Stimulated activated CD8-positive, alpha-beta memory T cell treated with anti-CD3 and anti-CD28 coated beads, Interleukin-4, amount 100 ng/mL, for 4 hours (primary cell): ENCODE results near the gene ADAMTS12.

Experiments used
- DNase-seq, 2 donors: peaks; one replicate each; pipeline ENCODE4 v3.0.0-alpha.2; 2020; ENCODE audit warnings: low read depth in 2 of 2, low spot score in 1 of 2

The ADAMTS12 gene

DNA sequence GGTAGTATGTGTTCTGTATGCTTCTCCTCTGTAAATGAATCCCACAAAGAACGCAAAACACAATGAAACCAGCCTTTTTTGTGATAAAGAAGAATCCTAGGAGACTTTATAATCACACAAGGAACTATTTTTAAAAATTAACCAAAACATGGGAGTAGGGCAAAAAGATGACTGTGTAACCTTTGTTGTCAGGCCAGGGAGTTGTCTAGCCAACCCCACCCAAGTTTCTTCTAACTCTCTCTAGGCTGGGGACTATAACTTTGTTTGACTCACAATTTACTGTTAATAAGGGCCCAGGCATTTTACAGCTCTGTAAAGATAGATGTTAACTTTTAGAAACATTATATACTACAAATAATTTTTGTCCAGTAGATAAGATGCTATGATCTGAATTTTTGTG lies 176.1 kb downstream of the ADAMTS12 start:
- no peak for DNase-seq

DNA sequence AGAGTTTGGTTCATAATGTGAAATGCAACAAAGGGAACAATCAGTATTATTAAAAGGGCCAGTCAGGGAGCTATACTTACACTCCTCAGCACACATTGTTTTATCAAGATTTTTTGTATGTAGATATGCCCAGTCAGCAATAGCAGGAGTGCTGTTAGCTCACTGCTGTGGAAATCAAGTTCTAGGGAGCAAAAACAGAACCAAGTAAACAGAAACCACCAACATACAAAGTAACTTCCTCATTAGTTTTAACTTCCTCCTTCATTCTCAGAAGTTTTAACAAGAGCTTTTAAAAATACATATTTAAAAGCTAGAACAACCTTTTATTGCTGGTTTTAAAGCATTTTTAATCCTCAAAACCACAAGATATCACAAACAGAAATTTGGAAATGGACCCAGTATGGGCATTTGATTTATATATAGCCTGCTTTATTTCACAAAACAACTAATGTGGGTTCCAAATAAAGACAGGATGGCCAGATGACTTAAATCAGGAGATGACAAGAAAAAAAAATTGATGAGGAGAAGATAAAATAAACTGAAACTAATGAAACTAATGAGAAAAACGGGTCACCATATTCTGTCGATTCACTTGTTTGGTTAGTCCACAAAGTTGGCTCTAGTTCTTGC lies 178.5 kb downstream of the ADAMTS12 start:
- no peak for DNase-seq

DNA sequence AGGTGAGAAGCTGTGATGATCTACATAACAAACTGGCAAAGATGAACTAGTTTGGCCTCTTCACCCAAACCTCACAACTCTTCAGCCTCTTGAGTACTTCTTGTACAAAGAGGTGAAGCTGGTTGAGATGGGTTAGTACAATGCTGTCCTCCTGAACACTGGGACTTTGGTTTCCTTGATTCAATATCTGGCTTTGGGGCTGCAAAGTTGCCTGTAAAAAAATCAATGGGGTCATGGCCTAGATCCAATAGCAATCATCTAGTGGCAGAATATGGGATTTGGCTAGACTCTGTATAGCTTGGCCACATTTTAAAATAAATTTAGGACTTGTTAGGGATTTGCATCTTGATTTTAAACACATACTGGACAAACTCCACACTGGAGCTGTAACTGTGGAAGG lies 179.1 kb downstream of the ADAMTS12 start:
- DNase-seq: no peak

DNA sequence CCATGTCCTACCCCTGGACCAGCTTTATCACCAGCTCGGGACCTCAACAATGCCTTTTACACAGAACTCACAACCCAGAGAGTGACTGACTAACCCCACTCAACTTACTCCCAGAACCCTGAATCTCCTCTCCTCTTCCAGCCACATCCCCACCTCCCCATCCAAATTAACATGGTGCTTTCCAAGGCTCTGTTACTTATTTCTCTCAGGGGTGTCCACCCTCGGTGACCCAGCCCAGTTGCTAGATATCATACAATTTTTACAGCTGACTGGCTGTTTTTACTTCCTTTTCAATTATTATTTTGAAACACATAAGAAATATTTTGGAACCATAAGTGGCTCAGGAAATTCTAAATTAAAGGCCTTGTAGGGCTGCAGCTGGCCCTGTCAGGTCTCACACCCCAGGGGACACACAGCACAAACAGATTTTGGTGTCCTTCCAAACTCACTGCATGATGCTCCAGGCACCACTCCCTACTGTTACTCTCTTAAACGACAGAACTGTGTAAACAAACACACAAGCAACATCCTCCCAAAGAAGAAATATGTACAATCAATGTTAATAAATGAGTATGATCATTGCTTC lies 180.6 kb downstream of the ADAMTS12 start:
- no peak for DNase-seq

DNA sequence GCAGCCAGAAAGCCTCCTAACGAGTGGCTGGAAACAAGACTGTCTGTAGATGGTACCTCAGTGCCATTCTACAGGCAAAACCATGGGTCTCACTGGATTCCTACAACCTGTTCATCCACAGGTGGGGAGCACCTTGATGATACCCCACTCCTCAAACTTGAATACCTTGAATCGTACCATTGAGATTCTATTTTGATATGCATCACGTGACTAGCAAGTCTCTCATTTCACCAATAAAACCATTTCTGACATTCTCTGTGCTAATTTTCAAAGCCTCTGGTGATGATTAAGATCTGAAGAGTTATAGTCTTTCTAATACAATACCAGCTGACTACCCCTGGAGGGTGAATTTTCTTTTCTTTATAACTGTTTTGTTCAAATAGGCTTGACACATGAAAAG lies 188.9 kb downstream of the ADAMTS12 start:
- DNase-seq: no peak

DNA sequence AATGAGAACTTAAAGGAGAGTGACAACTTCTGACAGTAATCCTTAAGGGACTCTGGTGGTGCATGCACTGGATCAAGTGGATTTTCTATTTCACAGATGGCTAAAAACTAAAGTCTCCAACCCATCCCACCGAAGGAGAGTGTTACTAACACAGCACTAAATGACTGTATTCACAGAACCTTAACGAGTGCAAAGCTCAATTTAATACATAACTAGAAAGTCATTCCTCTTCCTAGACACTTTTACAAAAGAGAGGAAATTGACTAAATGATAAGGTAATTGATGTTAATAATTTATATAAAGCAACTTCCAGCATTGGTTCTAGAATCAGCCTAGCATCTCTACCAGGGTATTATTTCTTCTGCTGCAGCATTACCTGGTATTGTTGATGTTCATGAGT lies 189.8 kb downstream of the ADAMTS12 start:
- DNase-seq: no peak

- no peak for DNase-seq
Measured at GRCh38 chr5:33701251-33701650, 190.5 kb downstream of the ADAMTS12 start.

GRCh38 chr5:33696411-33696810 lies 195.4 kb downstream of the ADAMTS12 start:
- no peak for DNase-seq

DNA sequence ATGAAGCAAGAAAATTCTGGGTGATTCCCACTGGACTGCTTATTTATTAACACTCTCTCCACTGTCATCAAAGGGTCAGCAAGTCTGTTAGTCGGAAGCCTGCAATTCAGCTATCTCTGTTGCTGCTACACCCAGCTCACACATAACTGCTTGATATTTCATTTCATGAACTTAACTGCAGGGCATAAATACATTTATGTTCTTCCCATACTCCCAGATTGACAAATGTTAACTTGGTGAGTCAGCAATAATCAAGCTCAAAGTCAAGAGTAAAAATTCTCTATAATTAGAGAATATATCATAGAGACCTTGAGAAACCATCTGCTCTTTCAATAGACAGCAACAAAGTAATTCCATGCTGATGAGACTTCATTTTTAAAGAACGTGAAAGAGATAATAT lies 198.8 kb downstream of the ADAMTS12 start:
- DNase-seq: no peak

GRCh38 chr5:33691856-33692255 lies 199.9 kb downstream of the ADAMTS12 start:
- DNase-seq: no peak

DNA sequence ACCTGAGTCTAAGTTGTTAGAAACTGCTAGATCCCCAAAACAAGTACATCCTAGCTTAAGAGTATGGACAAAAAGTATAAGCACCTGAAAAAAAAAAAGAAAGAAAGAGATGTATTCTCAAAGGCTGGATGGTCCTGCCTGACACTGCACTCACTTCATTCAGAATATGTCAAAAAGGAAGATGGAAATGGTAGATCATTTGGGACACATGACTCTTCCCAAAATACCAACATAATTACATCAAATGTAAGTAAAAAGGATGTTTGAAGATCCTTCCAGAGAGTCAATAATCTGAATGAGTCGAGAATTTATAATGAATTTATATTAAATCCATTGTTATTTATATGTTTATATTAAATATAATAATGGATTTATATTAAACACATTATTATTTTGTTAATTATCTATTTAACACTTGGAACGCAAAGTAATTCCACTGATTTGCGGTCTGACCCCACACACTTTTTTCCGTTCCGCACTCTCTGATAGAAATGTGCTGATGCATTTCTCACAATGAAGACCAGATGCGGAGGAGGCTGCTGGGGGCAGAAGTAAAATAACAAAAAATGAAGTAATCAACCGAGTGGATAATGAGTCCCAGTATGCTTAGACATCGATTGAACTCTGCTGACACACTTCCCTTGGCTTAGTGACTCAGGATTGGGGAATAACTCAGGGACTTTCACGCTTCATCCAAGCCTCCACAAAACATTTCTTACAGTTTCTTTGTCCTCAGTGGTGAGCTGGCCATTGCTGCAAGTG lies 201.2 kb downstream of the ADAMTS12 start:
- no peak for DNase-seq

GRCh38 chr5:33688526-33688925 lies 203.3 kb downstream of the ADAMTS12 start:
- no peak for DNase-seq

- DNase-seq: no peak
Measured at GRCh38 chr5:33688066-33688465, 203.7 kb downstream of the ADAMTS12 start.

- DNase-seq: no peak
Measured at GRCh38 chr5:33685873-33686755, 205.7 kb downstream of the ADAMTS12 start.

DNA sequence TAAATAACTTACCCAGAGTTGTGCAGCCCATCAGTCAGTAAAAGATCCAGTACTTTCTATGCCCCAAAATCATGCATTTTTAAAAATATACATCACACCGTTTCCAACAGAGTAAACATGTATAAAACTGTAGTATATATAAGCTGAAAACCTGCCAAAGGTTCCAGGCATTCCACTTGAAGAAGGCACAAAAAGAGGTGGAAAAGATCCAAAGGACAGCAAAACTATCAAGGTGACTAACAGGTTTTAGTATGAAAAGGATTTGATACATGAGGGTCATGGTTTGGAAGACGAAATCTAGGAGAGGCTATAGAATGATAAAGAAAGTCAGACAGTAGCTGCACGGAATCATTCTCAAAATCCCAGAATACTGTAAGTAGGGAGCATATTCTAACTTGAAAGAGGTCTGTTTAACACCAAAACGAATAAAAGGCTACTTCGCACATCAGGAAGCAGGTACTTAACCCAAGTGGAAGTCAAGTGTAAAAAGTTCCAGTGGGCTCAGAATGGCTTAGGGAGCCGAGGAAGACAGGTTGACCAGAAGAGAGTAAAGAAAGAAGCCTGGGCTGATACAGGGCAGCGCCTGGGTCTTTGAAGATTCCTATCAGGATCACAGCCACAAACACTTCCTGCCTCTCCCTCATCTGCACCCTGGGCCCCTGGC lies 207.2 kb downstream of the ADAMTS12 start:
- no peak for DNase-seq

GRCh38 chr5:33679791-33680190 lies 212.0 kb downstream of the ADAMTS12 start:
- DNase-seq: no peak

DNA sequence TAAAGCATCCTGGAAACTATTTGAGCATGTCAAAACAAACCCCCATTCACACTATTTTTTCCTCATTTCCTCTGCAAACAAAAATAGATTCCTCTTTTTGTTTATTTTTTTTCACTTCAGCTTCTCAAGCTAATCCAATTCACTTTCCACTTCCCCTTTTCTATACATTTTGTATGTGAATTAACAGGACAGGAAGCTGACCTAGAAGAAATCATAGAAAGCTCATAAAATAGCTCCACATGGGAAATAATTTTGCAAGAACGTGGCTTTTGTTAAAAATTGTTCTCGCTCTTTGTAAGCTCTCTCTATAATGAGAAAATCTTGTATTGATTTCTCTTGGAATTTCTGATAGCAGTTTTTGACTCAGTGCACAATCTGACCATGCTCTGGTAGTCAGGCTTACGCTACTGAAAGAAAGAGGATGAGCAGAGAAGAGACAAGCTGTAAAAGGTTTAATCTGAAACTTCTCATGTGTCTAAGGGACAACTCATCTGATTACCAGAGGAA lies 215.8 kb downstream of the ADAMTS12 start:
- DNase-seq: no peak

GRCh38 chr5:33671700-33672291 lies 220.0 kb downstream of the ADAMTS12 start:
- no peak for DNase-seq

GRCh38 chr5:33662722-33663427 lies 228.9 kb downstream of the ADAMTS12 start:
- DNase-seq: no peak
